ENCODE measurements around the gene KCNG3. TPM values are rescaled to one million over a fixed set of nuclear protein-coding genes. Genes with fewer than 3 reads are reported as not detected.

The KCNG3 gene
- total RNA-seq, 3 donors from 2014 or later: 2.6 to 5.0 (median 3.2) TPM

- no peak for ATAC-seq
- TF ChIP-seq, protein P1, sequence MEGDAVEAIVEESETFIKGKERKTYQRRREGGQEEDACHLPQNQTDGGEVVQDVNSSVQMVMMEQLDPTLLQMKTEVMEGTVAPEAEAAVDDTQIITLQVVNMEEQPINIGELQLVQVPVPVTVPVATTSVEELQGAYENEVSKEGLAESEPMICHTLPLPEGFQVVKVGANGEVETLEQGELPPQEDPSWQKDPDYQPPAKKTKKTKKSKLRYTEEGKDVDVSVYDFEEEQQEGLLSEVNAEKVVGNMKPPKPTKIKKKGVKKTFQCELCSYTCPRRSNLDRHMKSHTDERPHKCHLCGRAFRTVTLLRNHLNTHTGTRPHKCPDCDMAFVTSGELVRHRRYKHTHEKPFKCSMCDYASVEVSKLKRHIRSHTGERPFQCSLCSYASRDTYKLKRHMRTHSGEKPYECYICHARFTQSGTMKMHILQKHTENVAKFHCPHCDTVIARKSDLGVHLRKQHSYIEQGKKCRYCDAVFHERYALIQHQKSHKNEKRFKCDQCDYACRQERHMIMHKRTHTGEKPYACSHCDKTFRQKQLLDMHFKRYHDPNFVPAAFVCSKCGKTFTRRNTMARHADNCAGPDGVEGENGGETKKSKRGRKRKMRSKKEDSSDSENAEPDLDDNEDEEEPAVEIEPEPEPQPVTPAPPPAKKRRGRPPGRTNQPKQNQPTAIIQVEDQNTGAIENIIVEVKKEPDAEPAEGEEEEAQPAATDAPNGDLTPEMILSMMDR (IDR thresholded peaks at IDR 0.05): no peak
- intact Hi-C loops (cut with DNase I, micrococcal nuclease): no loop called here
These were observed 28.3 kb upstream of the KCNG3 start for GRCh38 chr2:42522035-42522434.

GRCh38 chr2:42519624-42520023 is 25.8 kb upstream of the KCNG3 start:
- intact Hi-C loops (cut with DNase I, micrococcal nuclease): no loop called here
- ATAC-seq: no peak

More at GRCh38 chr2:42522035-42522434, 28.3 kb upstream of the KCNG3 start:
- Histone ChIP-seq H3K36me3 (ENCODE audit: low read depth) (no peaks in the 10 kb centered on the region), H3K4me1 (ENCODE audit: low read depth) (no peaks in the 10 kb centered on the region), H3K9me3 (no peaks in the 10 kb centered on the region), H3K4me3 (no peak overlapping the region)
- DNase-seq: no peak

GRCh38 chr2:42516418-42516901 is 22.7 kb upstream of the KCNG3 start:
- Histone ChIP-seq H3K4me1 (ENCODE audit: low read depth) (no peaks in the 10 kb centered on the region), H3K4me3 (no peak overlapping the region), H3K36me3 (ENCODE audit: low read depth) (no peaks in the 10 kb centered on the region), H3K9me3 (no peaks in the 10 kb centered on the region)
- intact Hi-C loops (cut with DNase I, micrococcal nuclease): no loop called here
- ATAC-seq: peak; percentile 64
- TF ChIP-seq, protein P1 (IDR thresholded peaks at IDR 0.05): no peak
- peak in 1 of 3 donors; percentile 41 for DNase-seq

More at GRCh38 chr2:42519624-42520023, 25.8 kb upstream of the KCNG3 start:
- H3K4me3 ChIP-seq: no peak overlapping the region
- no peaks in the 10 kb centered on the region for H3K36me3 ChIP-seq (ENCODE audit: low read depth)
- TF ChIP-seq, protein P1 (IDR thresholded peaks at IDR 0.05): no peak
- H3K9me3 ChIP-seq: no peaks in the 10 kb centered on the region
- no peak for DNase-seq
- no peaks in the 10 kb centered on the region for H3K4me1 ChIP-seq (ENCODE audit: low read depth)

- Histone ChIP-seq H3K36me3 (ENCODE audit: low read depth) (no peaks in the 10 kb centered on the region), H3K4me3 (no peak overlapping the region), H3K9me3 (no peaks in the 10 kb centered on the region), H3K4me1 (ENCODE audit: low read depth) (no peaks in the 10 kb centered on the region)
- TF ChIP-seq, protein P1 (IDR thresholded peaks at IDR 0.05): peak; percentile 69
- ATAC-seq (peak; percentile 97), DNase-seq (peak in 2 of 3 donors; percentile 33 to 80)
- intact Hi-C loops (cut with DNase I, micrococcal nuclease): loop anchor here (5.0 kb wide), 1 partner anchor 149 kb away; no protein-coding TSS in a partner anchor
These were observed 19.6 kb upstream of the KCNG3 start for GRCh38 chr2:42513252-42513918.

GRCh38 chr2:42510608-42511243 is 16.9 kb upstream of the KCNG3 start:
- DNase-seq (no peak), ATAC-seq (no peak)
- H3K4me1 ChIP-seq (ENCODE audit: low read depth): no peaks in the 10 kb centered on the region
- intact Hi-C loops (cut with DNase I, micrococcal nuclease): loop anchor here (5.0 kb wide), 1 partner anchor 152 kb away; no protein-coding TSS in a partner anchor
- no peaks in the 10 kb centered on the region for H3K36me3 ChIP-seq (ENCODE audit: low read depth)
- H3K4me3 ChIP-seq: no peak overlapping the region
- TF ChIP-seq, protein P1 (IDR thresholded peaks at IDR 0.05): no peak
- no peaks in the 10 kb centered on the region for H3K9me3 ChIP-seq

Data from mucosa of descending colon (tissue), 3 donors.